GM18508 (cell line): ENCODE measurements around the gene GPC6.

Experiments used
- ATAC-seq: cut with Tn5 transposase; IDR thresholded peaks from one replicate; pipeline ENCODE4 v1.9.1; 2021; ENCODE audit warnings: moderate number of reproducible peaks; ENCODE audit not compliant: insufficient read depth, unreplicated experiment

The GPC6 gene

DNA sequence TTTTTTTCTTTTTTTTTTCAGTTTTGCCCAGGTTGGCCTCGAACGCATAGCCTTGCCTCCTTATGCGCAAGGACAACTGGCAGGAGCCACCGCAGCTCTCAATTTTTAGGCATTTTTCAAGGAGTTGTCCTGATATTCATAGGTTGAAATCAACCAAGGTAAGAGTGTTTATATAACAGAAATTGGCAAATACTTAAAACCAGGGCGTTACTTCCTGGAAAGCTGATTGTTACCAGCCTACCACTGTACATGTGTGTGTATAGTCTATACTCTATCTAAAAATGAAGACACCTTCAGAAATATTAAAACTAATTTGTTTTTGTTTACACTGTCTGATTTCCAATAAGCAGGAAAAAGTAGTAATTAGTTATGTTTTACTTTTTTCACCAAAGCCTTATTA is 39.2 kb downstream of the GPC6 start:
- no peak for ATAC-seq

- ATAC-seq = no peak
These were observed 40.1 kb downstream of the GPC6 start for GRCh38 chr13:93266681-93267080.

DNA sequence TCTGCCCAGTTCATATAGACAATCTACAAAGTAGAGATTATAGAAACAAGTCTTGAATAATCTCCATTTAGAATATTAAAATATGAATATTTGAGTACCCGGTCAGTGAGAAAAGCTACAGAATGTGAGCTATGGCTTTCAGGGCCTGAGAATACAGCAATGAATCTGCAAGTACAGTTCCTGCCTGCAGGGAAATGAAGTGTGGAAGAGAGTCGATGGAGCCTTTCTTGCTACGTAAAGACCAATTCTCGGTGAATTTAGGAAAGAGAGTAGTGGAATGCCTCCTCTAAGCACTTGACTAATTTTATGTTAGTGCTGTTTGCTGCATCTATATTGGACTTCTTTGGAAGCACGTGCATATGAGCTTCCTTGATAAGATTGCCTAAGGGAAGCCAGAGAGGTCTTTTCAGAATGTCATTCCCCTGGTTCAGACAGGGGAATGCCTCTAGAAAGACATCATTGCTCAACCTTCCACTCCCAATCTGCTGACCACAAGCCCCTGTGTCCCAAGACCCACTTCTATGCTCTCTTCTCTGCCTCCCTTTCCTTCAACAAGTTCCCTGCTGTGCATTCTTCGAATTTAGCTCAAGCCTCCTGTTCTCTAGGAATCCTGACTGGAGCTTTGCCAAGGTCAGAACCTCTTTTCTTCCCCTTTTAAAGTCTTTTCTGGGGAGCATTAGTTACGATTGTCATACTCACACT is 41.9 kb downstream of the GPC6 start:
- no peak for ATAC-seq

- ATAC-seq = no peak
These were observed 44.4 kb downstream of the GPC6 start for GRCh38 chr13:93270769-93271742.

GRCh38 chr13:93279982-93280381 is 53.4 kb downstream of the GPC6 start:
- no peak for ATAC-seq

DNA sequence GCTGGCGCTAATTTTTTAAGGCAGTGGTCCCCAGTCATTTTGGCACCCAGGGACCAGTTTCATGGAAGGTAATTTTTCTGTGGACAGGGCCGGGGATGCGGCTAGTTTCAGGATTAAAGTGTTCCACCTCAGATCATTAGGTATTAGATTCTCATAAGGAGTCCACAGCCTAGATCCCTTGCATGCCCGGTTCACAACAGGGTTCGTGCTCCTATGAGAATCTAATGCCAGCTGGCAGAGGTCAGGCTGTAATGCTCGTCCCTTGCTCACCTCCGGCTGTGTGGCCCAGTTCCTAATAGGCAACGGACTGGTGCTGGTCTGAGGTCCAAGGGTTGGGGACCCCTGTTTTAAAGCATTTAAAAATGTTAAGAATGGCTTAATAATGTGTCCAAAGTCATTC is 54.1 kb downstream of the GPC6 start:
- no peak for ATAC-seq

- no peak for ATAC-seq
These were observed 56.6 kb downstream of the GPC6 start for GRCh38 chr13:93283255-93283654.

- ATAC-seq = no peak
These were observed 57.5 kb downstream of the GPC6 start for GRCh38 chr13:93284064-93284463.

DNA sequence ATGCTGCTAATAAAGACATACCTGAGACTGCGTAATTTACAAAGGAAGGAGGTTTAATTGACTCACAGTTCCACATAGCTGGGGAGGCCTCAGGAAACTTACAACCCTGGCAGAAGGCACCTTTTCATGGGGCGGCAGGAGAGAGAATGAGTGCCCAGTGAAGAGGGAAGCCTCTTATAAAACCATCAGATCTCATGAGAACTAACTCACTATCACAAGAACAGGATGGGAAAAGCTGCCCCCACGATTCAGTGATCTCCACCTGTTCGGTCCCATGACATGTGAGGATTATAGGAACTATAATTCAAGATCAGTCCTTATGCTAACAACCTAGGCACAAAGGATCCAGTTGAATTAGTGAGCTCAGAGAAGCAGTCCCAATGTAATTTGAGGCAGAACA is 59.4 kb downstream of the GPC6 start:
- ATAC-seq = no peak

DNA sequence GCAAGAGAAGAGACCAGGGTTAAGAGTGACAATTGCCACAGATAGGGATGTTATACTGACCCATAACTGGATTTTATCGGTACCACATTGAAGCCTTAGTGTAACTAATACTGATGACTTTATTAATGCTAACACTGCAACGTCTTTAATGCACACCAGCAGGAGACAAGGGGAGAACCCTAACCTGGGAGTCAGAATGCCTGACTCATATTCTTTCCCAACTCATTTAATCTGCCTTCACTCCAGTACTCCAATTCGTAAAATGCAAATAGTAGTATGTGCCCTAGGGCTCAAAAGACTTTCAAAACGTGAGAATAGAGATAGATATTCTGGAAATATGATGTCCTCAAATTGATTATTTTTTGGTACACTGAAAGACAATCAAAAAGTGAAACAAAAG is 62.4 kb downstream of the GPC6 start:
- no peak for ATAC-seq

GRCh38 chr13:93289842-93290241 is 63.2 kb downstream of the GPC6 start:
- ATAC-seq = no peak

DNA sequence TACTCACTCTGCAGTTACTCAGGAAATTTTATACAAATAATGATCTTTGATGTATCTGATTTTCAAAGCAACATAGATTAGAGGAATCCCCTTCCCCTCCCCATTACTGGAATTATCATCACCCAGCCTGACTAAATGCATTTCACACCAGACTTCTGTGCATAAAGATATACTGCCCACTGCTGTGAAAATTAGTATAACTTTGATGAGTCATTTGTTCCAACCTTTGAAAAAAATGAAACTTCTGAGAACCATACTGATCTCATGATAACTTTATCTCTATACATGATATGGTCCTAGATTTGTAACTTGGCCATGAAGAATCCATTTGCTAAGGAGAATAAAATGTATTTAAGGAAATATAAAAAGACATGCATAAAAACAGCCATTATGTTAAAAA is 63.9 kb downstream of the GPC6 start:
- no peak for ATAC-seq

GRCh38 chr13:93292366-93292765 is 65.8 kb downstream of the GPC6 start:
- ATAC-seq = no peak

- ATAC-seq = no peak
These were observed 67.1 kb downstream of the GPC6 start for GRCh38 chr13:93293710-93294109.

DNA sequence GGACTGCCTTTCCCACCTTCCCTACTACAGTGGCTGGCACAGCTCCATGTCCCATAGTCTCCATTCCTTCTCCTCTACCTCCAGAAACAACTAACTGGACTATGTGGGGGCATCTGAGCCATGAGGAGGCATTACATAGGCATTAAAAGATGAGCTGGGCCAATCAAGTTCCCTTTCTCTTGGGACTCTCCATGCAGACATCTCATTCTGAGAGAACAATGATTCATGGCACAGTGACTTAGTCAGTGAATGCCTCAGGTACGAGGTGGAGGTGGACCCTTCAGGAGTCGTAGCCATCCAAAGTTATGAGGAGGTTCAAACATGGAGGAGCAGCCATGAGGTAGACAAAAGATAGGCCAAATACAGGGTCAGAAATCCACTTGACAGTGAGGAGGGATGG is 70.0 kb downstream of the GPC6 start:
- ATAC-seq = no peak

DNA sequence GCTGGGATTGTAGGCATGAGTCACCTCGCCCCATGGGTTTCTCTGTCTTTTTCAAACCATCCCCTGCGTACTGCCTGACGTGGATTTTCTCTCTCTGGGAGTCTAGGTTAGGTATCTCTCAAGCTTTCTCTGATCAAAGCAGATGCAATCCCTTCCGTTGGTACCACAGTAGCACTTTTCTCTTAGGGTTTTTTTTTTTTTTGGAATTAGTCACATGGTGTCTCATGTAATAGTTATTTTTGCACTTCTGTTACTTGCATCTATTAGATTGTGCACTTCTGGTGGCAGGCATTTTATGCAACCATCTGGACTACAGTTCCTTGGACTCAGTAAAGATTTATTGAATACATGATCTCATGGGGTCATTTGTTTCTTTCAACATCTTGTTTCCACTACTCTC is 72.1 kb downstream of the GPC6 start:
- no peak for ATAC-seq

GRCh38 chr13:93304134-93304533 is 77.5 kb downstream of the GPC6 start:
- ATAC-seq = no peak

DNA sequence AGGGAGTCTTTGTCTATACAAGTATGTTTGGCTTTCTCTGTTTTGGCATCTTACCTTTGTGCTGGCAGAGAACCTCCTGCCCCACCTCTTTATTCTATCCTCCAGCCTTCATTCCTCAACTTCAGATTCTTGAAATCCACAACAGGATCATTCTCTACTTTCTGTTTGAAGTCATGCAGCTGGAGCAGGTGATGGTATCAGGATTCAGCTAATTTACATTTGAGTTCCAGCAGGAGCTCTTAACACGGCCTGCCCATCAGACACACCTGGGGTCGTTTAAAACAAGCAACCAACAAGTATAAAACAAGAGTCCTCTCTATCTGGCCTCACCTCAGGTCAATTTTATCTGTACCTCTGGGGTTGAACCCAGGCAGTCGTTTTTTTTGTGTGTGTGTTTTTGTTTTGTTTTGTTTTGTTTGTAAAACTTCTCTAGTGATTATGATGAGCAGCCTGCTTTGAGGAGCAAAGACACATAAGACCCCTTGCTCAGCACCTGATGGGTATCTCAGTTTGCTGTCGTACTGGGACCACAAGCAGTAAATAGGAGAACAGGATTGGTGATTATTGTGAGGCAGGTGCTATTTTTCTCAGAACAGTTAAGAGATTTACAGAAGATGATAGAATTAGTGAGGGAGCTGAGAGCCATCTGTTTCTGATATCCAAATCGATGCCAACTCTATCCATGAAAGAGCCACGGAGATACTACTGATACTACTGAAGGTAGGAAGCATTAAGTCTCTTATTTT is 78.4 kb downstream of the GPC6 start:
- no peak for ATAC-seq

- ATAC-seq = no peak
These were observed 79.3 kb downstream of the GPC6 start for GRCh38 chr13:93305886-93306285.

- no peak for ATAC-seq
These were observed 80.5 kb downstream of the GPC6 start for GRCh38 chr13:93307136-93307535.

DNA sequence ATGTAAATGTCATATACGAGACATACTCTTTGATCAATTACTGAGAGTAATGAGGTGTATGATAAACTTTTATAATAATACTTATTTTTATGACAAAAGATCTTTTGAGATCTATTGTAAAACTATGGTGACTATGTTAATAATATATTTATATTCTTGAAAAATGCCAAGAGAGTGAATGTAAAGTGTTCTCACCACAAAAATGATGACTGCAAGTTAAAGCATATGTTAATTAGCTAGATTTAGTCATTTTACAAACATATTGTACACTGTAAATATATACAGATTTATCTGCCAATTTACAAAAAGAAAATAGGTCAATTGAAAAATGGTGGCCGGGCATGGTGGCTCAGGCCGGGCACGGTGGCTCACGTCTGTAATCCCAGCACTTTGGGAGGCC is 81.0 kb downstream of the GPC6 start:
- no peak for ATAC-seq
